GM20000 (cell line): ENCODE measurements around the gene MET.

Source experiments
- DNase-seq: peaks from one replicate; pipeline ENCODE4 v3.0.0; 2012; ENCODE audit warnings: low spot score
- TF ChIP-seq, protein P1 (sequence below): IDR thresholded peaks from 2 replicates; pipeline ENCODE4 v1.5.1; 2012; ENCODE audit warnings: mild to moderate bottlenecking, control low read depth; ENCODE audit errors: extremely low read depth, missing control alignments

The MET gene

DNA sequence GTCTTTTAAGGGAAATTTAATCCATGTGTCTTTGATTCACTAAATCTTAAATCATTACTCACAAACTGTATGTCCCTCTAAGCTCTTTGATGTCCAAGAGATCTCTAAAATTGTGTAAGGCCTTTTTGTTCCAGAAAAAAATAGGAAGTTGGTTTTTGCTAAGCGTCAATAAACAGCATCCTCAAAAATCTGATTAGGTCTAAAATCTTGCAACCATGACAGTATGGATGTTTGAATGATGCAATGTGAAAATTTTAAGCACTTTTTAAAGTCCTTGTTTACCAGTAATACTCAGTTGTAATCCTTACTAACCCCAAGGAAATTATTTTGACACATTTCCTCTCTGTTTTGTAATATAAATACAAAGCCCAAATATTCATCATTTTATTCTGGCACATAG, 6.8 kb downstream of the MET start:
- TF ChIP-seq, protein P1, sequence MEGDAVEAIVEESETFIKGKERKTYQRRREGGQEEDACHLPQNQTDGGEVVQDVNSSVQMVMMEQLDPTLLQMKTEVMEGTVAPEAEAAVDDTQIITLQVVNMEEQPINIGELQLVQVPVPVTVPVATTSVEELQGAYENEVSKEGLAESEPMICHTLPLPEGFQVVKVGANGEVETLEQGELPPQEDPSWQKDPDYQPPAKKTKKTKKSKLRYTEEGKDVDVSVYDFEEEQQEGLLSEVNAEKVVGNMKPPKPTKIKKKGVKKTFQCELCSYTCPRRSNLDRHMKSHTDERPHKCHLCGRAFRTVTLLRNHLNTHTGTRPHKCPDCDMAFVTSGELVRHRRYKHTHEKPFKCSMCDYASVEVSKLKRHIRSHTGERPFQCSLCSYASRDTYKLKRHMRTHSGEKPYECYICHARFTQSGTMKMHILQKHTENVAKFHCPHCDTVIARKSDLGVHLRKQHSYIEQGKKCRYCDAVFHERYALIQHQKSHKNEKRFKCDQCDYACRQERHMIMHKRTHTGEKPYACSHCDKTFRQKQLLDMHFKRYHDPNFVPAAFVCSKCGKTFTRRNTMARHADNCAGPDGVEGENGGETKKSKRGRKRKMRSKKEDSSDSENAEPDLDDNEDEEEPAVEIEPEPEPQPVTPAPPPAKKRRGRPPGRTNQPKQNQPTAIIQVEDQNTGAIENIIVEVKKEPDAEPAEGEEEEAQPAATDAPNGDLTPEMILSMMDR, result no peak

DNA sequence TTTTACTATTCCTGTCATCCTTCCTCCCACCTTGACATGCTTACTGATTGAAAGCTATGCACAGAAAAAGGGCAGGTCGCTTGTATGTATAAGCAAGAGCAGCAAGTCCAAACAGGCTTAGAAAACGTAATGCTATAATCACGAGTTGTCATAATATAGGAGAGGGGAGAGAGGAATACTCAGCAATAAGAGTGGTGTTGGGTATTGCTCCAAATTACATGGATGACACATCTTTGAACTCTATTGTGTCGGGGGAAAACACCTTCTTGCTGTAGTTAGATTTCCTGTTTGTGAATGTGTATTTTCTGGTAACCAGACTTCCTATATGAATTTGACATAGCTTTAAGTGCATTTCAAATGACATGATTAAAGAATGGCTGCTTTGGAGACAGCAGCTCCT, 7.5 kb downstream of the MET start:
- DNase-seq, result peak; percentile 42
- TF ChIP-seq, protein P1, result no peak

More for the DNA sequence above, 6.8 kb downstream of the MET start:
- DNase-seq, result no peak

GRCh38 chr7:116683786-116684185, 11.8 kb downstream of the MET start:
- DNase-seq, result peak; percentile 64
- TF ChIP-seq, protein P1, result no peak

DNA sequence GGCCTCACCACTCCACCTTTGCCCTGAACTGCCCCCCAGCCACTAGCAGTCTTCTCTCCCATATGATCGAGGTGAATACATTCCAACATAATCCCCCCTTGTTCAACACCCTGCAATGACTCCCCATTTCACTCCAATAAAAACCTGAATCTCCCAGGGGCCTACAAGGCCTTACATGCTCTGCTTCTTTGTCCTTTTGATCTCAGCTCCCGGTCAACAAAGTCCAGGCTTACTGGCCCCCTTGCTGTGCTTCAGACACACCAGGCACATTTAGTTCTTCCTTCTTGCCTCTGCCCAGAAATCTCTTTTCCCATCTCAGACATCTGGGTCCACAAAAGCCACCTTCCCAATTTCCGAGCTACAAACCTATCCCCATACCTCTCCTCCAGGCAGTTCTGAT, 14.0 kb downstream of the MET start:
- no peak for DNase-seq
- TF ChIP-seq, protein P1, result no peak

GRCh38 chr7:116686812-116687419, 14.9 kb downstream of the MET start:
- TF ChIP-seq, protein P1, result no peak
- DNase-seq, result no peak

GRCh38 chr7:116687801-116688201, 15.8 kb downstream of the MET start:
- DNase-seq, result no peak
- TF ChIP-seq, protein P1, result no peak

- DNase-seq, result no peak
- TF ChIP-seq, protein P1, result no peak
Measured at GRCh38 chr7:116689790-116690259, 17.8 kb downstream of the MET start.
